Skeletal muscle satellite cell (primary cell): ENCODE data around the gene ARMH3. TPM values are rescaled to one million over a fixed set of nuclear protein-coding genes. Genes with fewer than 3 reads are reported as not detected.

Source experiments
- H3K27me3 ChIP-seq: 2 replicates; pipeline ENCODE4 v1.7.0; 2013; ENCODE audit warnings: low read length; ENCODE audit not compliant: control insufficient read depth, insufficient read depth
- H3K36me3 ChIP-seq: 2 replicates; pipeline ENCODE4 v1.7.0; 2013; ENCODE audit warnings: mild to moderate bottlenecking, control low read depth, low read length; ENCODE audit not compliant: insufficient read depth
- H3K4me1 ChIP-seq: 2 replicates; pipeline ENCODE4 v1.7.0; 2013; ENCODE audit warnings: low read length; ENCODE audit not compliant: control insufficient read depth, insufficient read depth
- H3K4me2 ChIP-seq: 2 replicates; pipeline ENCODE4 v1.7.0; 2013; ENCODE audit warnings: mild to moderate bottlenecking, low read length
- H3K4me3 ChIP-seq: 2 replicates; pipeline ENCODE4 v1.7.0; 2013; ENCODE audit warnings: low read length
- H3K9ac ChIP-seq: 2 replicates; pipeline ENCODE4 v1.7.0; 2013; ENCODE audit warnings: mild to moderate bottlenecking, low read depth, low read length, moderate library complexity
- H3K9me3 ChIP-seq: replicated peaks from 2 replicates; pipeline ENCODE4 v1.7.0; 2013; ENCODE audit warnings: mild to moderate bottlenecking, control low read depth, low read length
- small RNA-seq: library from RNA; depleted of rRNA; stranded (forward); fragments of <200 nt; gene quantifications from one replicate; pipeline ENCODE3, GENCODE V24; 2012

Gene ARMH3

GRCh38 chr10:101816913-101817336 is 239.0 kb downstream of the ARMH3 start:
- peaks cover 12% of the 10 kb centered on the region for H3K36me3 ChIP-seq
- no peaks in the 10 kb centered on the region for H3K27me3 ChIP-seq
- H3K4me2 ChIP-seq = peak overlapping the region; percentile 82
- H3K4me1 ChIP-seq = peaks cover 33% of the 10 kb centered on the region
- no peaks in the 10 kb centered on the region for H3K9me3 ChIP-seq
- peak overlapping the region; percentile 97 for H3K4me3 ChIP-seq
- peak overlapping the region; percentile 97 for H3K9ac ChIP-seq

GRCh38 chr10:101816376-101816775 is 239.6 kb downstream of the ARMH3 start:
- Histone ChIP-seq H3K4me3 (peak overlapping the region; percentile 97), H3K4me1 (peaks cover 33% of the 10 kb centered on the region), H3K9me3 (no peaks in the 10 kb centered on the region), H3K9ac (peak overlapping the region; percentile 97), H3K4me2 (peak overlapping the region; percentile 82), H3K36me3 (peaks cover 14% of the 10 kb centered on the region), H3K27me3 (no peaks in the 10 kb centered on the region)

- Histone ChIP-seq H3K36me3 (peaks cover 26% of the 10 kb centered on the region), H3K27me3 (no peaks in the 10 kb centered on the region), H3K4me2 (peak overlapping the region; percentile 82), H3K9ac (no peak overlapping the region), H3K9me3 (no peaks in the 10 kb centered on the region), H3K4me3 (peak overlapping the region; percentile 97), H3K4me1 (peaks cover 33% of the 10 kb centered on the region)
These were observed 241.4 kb downstream of the ARMH3 start for GRCh38 chr10:101814466-101815071.

GRCh38 chr10:101812606-101813005 is 243.4 kb downstream of the ARMH3 start:
- Histone ChIP-seq H3K9me3 (no peaks in the 10 kb centered on the region), H3K4me2 (no peak overlapping the region), H3K9ac (no peak overlapping the region), H3K4me3 (no peak overlapping the region), H3K4me1 (peaks cover 26% of the 10 kb centered on the region), H3K27me3 (no peaks in the 10 kb centered on the region), H3K36me3 (peaks cover 42% of the 10 kb centered on the region)

GRCh38 chr10:101807158-101807557 is 248.8 kb downstream of the ARMH3 start:
- no peaks in the 10 kb centered on the region for H3K27me3 ChIP-seq
- no peak overlapping the region for H3K4me2 ChIP-seq
- H3K36me3 ChIP-seq = peaks cover 72% of the 10 kb centered on the region
- no peaks in the 10 kb centered on the region for H3K9me3 ChIP-seq
- no peak overlapping the region for H3K4me3 ChIP-seq
- no peak overlapping the region for H3K9ac ChIP-seq
- peaks cover 10% of the 10 kb centered on the region for H3K4me1 ChIP-seq

- Histone ChIP-seq H3K27me3 (no peaks in the 10 kb centered on the region), H3K36me3 (peaks cover 83% of the 10 kb centered on the region), H3K4me1 (peaks cover 10% of the 10 kb centered on the region), H3K9ac (no peak overlapping the region), H3K4me2 (no peak overlapping the region), H3K4me3 (no peak overlapping the region), H3K9me3 (no peaks in the 10 kb centered on the region)
These were observed 252.5 kb downstream of the ARMH3 start for GRCh38 chr10:101803511-101803910.

GRCh38 chr10:101797403-101798059 is 258.4 kb downstream of the ARMH3 start:
- H3K27me3 ChIP-seq = no peaks in the 10 kb centered on the region
- H3K9ac ChIP-seq = no peak overlapping the region
- H3K4me3 ChIP-seq = no peak overlapping the region
- H3K9me3 ChIP-seq = no peaks in the 10 kb centered on the region
- no peak overlapping the region for H3K4me2 ChIP-seq
- H3K4me1 ChIP-seq = no peaks in the 10 kb centered on the region
- peaks cover 94% of the 10 kb centered on the region for H3K36me3 ChIP-seq

Small RNA genes lying within 50 kb of the gene (small RNA-seq; reads per million reads assigned to genes)
- gene AL500527.1 (not detected), gene AL500527.2 (not detected), gene RF00017 (not detected), gene RF00019 (not detected)
